Effector CD4-positive, alpha-beta T cell (primary cell): Measurements from ENCODE around the gene TRMT13.
"Not testable (repeated sequence)": the region's sequence is repeated elsewhere in the genome, so short reads cannot be mapped to it uniquely, and the experiment has no call there.

Experiments
- DNase-seq: peaks from one replicate; pipeline ENCODE4 v3.0.0-alpha.2; 2020

Gene TRMT13

DNA sequence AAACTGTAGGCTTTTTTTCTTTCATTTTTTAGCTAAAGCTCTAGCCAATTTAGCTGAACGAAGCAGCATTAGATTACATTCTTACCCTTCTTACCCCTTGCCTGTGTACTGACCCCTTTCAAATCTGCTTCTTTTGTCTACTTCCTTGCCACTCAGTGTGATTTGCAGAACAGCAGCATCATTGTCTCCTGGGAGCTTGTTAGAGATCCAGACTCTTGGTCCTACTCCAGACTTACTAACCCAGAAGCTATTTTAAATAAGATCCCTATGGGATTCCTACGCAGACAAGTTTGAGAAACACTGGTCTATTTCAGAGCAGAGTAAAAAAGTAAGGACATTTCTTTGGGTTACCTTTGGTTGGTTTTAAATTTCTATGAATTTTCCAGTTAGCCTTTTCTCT, 31.3 kb downstream of the TRMT13 start:
- no peak for DNase-seq

DNA sequence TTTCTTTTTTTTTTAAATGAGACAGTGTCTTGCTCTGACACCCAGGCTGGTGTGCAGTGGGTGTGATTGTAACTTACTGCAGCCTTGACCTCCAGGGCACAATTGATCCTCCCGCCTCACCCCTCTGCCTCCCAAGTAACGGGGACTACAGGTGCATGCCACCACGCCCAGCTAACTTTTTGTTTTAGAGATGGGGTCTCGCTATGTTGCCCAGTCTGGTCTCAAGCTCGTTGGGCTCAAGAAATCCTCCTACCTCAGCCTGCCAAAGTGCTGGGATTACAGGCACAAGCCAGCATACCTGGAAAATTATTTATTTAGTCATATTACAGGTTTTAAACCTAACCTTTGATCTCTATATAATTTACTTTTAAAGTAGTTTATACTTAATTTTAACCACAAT, 31.7 kb downstream of the TRMT13 start:
- no peak for DNase-seq

DNA sequence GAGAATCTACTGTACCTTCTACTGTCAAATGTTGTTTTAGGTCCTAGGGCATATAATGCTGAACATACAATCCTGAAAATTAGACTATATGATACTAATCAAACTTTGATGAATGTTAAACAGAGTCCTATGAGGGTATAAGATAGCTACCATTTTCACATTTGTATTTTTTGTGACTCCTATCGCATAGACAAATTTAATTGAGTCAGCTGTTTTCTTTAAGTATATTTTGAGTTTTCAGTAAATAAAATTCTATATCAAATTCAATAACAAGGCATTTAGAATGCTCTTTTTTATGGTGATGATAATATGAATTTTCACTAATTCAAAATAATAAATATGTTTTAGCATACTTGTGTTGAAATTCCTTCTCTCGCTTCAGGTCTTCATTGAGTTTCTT, 35.1 kb downstream of the TRMT13 start:
- DNase-seq = no peak

DNA sequence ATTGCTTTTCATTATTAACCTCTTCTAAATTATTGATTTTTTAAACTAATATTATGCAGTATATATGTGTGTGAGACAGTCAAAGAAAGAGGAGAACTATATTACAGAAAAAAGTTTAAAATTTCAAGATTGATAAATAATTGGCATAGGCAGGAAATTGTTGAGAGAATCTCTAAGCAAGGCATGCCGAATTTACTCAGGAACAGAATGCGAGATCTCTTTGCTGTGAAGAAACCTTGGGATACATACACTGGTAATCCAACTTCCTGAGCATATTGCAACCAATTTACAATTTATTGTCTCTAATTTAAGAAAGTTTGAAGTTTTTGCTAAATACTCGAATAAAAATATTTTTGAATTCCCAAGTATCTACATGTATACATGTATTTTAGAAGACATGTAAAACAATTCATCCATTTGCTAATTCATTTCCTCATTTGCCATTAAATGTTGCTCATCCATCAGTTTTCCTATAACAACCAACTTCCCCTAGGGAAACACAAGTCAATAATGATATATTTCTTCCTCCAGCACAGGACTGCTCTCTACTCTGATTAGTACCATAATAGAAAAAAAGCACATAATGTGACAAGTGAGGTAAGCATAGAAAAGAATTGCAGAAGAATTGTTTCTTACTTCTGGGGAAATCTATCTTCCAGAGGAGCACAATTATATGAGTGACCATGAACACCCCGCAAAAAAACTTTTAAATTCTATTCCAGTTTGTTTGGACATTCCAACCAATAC, 44.5 kb downstream of the TRMT13 start:
- DNase-seq = no peak

DNA sequence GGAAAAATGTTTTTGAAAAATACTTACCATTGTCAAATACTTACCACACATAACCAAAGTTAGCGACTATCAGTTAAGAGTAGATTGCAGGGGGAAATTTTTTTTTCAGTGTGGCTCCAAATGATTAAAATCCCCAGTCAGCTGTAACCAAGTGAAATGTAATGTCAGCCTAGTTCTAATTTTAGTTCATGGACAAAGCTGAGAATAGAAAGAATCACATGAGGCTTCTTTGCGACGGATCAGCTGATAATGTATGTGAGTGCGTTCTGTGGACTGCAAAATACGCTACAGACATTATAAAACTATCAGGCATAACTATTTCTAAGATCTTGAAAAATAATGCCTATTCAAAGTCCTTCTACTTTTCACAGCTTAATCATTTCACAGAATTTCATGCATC, 45.1 kb downstream of the TRMT13 start, which contains the start of gene LRRC39:
Gene LRRC39, minus strand, starts transcription at position 166 of the 400 bp plus-strand sequence. CDS start 9,740 bp downstream, outside the sequence.
- DNase-seq = no peak

DNA sequence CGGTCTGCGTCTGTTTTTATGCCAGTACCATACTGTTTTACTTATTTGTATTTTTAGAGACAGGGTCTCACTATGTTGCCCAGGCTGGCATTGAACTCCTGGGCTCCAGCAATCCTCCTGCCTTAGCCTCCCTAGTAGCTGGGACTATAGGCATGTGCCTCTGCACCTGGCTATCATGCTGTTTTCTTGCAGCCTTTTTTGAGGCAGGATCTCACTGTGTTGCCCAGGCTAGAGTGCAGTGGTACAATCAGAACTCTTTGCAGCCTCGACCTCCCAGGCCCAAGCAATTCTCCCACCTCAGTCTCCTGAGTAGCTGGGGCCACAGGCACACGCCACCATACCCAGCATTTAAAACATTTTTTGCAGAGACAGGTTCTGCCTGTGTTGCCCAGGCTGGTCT, 50.4 kb downstream of the TRMT13 start:
- DNase-seq = no peak

DNA sequence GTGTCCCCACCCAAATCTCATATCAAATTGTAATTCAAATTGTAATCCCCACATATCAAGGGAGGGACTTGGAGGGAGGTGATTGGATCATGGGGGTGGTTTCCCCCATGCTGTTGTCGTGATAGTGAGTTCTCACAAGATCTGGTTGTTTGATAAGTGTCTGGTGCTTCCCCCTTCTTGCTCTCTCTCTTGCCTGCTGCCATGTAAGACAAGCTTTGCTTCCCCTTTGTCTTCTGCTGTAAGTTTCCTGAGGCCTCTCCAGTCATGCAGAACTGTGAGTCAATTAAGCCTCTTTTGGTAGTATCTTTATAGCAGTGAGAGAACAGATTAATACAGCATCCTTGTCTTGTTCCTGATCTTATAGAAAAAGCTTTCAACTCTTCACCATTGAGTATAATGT, 51.6 kb downstream of the TRMT13 start:
- no peak for DNase-seq

DNA sequence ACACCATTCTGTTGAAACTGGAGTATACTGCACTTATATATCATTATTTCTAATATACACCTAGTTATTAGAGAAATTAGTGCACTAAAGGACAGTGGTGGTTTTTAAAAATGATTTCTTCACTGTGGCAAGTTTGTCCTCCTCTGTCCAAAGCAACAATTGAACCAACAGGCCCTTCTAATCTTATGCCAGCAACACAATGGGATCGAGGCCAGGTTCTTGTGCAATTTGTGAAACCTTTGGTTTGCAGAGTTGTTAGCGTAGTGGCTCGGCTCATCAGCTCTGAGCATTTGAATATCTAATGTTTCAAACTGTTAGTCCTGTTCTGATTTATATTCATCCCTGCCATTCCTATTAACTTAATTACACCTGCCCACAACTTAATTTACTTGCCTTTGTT, 54.9 kb downstream of the TRMT13 start:
- no peak for DNase-seq

DNA sequence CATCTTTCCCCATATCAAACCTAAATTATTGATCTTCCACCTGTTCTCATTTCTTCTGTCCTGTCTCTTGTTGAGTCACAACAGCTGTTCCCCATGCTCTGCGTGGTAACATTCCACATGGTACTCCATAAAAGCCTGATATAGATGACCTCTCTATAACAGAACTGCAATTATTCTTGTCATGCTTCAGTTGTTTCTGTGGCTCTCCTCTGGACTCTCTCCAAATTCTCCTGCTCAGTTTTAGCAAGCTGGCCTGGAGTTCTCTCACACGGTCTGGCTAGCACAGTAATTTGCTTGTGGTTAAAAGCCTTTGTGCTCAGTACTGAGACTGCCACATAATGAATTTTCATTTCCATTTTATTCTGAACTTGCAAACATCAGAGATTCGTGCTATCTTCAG, 55.7 kb downstream of the TRMT13 start:
- no peak for DNase-seq

DNA sequence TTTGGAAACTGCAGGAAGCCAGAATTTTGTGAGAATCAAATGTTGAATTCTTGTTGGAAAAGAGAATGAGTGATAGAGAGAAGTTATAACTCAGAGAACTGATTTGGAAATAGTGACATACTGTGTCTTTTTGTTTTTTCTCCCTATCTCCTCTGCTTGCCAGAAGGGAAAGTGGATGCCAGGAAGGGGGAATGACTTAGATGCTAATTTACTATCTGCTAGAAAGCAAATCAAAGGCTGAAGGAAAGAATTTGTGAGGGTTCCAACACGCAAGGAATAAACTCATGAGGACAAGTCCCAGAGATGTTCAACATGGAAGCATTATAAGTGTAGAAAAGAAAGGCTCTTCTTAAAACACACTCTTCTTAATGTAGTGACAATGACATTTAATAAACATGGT, 65.6 kb downstream of the TRMT13 start:
- DNase-seq = no peak

DNA sequence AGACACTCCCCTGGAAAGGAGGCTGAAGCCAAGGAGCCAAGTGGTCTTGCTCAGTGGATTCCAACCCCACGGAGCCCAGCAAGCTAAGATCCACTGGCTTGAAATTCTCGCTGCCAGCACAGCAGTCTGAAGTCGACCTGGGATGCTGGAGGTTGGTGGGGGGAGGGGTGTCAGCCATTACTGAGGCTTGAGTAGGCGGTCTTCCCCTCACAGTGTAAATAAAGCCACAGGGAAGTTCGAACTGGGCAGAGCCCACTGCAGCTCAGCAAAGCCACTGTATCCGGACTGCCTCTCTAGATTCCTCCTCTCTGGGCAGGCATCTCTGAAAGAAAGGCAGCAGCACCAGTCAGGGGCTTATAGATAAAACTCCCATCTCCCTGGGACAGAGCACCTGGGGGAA, 67.1 kb downstream of the TRMT13 start:
- not testable (repeated sequence) for DNase-seq
